ENCODE measurements around the gene SFTA2. TPM values are rescaled to one million over a fixed set of nuclear protein-coding genes. Genes with fewer than 3 reads are reported as not detected.
A peak's percentile ranks its signal among the peaks of the same experiment; 100 is the strongest.

Gene SFTA2
- total and polyA plus RNA-seq, 2 donors (not counting 1 experiment from before 2014, with no cell fraction given) = not detected

DNA sequence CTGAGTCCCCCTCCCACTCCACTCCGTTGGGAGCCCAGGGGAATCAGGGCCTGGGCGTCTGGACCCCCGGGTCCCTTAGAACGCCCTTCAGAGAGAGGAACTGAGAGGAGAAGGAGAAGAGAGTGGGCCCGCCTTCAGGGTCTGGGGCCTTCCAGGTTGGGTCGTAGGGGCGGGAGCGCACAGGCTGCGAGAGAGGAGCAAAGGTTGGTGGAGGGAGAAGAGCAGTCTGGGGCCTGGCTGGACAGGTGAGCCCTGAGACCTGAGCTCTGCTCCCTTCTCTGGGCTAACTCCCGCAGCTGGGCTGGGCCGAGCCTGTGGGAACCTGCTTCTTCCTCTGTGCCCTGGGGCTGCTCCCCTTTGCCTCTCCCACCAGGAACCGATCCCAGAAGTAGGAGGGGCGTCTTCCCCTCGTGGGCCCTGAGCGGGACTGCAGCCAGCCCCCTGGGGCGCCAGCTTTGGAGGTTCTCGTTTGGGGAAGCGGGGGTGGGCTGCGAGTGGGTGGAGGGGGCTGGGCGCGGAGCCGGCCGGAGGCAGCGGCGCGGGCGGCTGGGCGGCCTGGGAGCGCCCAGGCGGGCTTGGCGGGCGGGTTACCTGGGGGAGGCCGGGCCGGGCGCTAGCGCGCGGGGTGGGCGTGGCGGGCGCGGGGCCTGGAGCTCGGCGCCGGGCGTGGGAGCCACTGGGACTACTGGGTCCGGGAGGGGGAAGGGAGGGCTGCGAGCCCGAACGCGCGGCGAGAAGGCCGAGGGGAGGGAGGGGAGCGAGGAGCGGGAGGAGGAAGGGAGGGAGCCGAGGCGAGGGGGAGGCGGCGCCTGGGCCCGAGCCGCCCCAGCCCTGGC lies 48.1 kb downstream of the SFTA2 start, which contains the start of gene DDR1:
TSS of gene DDR1 (plus strand) at position 835 of the 836 bp plus-strand sequence. CDS start 4,211 bp downstream, outside the sequence.
- Histone ChIP-seq H3K4me2 (replicated peaks; ENCODE audit: low read depth, low read length, poor library complexity, severe bottlenecking) (peak within 1 kb of the TSS; percentile 77), H3K79me2 (ENCODE audit: control insufficient read depth, insufficient read depth, low read length) (peaks cover 39% of the 10 kb centered on the region), H3K27me3 (replicated peaks in 1 of 4; ENCODE audit: control extremely low read depth in 1 of 4, control insufficient read depth in 3 of 4, insufficient read depth in 4 of 4, low read length in 3 of 4) (no peaks in the 10 kb centered on the region), H4K20me1 (ENCODE audit: control insufficient read depth, insufficient read depth, low read length, poor library complexity, severe bottlenecking) (peaks cover 22% of the 10 kb centered on the region), H2AFZ (ENCODE audit: insufficient read depth, low read depth, low read length, poor library complexity, severe bottlenecking) (peak within 1 kb of the TSS; percentile 78), H3K9me3 (ENCODE audit: control extremely low read depth in 1 of 3, control insufficient read depth in 2 of 3, insufficient read depth in 1 of 3, low read length in 2 of 3) (no peaks in the 10 kb centered on the region), H3K4me3 (ENCODE audit: control extremely low read depth in 1 of 5, extremely low read depth in 1 of 5, insufficient read depth in 1 of 5, low read depth in 2 of 5, low read length in 4 of 5) (peak within 1 kb of the TSS; percentile 26 to 65 (median 60)), H3K36me3 (replicated peaks in 1 of 2; ENCODE audit: control extremely low read depth in 1 of 2, control insufficient read depth in 1 of 2, extremely low read depth in 1 of 2, insufficient read depth in 2 of 2, low read length in 1 of 2) (peaks cover 0 to 2% of the 10 kb centered on the region in 2 experiments), H3K27ac (ENCODE audit: low read length in 2 of 2) (peak within 1 kb of the TSS; percentile 66 to 81), H3K4me1 (ENCODE audit: control insufficient read depth in 2 of 2, insufficient read depth in 2 of 2, low read length in 2 of 2) (peaks cover 53 to 56% of the 10 kb centered on the region in 2 donors), H3K9ac (ENCODE audit: low read length) (peak within 1 kb of the TSS; percentile 61)
- POLR2A ChIA-PET = interaction anchor here (0.5 to 3.3 kb wide), 9 partner anchors 24 to 558 kb away, joined by 3 to 18 read pairs (median 4); partner anchors contain the start of genes GTF2H4 and VARS2
- DNase-seq = peak; percentile 63
- H3K4me3 Mint-ChIP-seq = peak within 1 kb of the TSS; percentile 83
- no peak for TF ChIP-seq EZH2 (IDR thresholded peaks at IDR 0.05; ENCODE audit: borderline replicate concordance, insufficient read depth, low read depth, low read length, poor library complexity, severe bottlenecking)
- no peak for TF ChIP-seq CTCF (IDR thresholded peaks at IDR 0.05)
- H3K27me3 Mint-ChIP-seq = no peaks in the 10 kb centered on the region
- 3% methylated on average over 53 of the region's 62 CpGs for WGBS (ENCODE audit: insufficient coverage)
- peak within 1 kb of the TSS; percentile 90 for H3K27ac Mint-ChIP-seq
- ATAC-seq (ENCODE audit: low read depth) = peak; percentile 54
- CTCF ChIA-PET = interaction anchor here (0.7 to 5.1 kb wide), 7 partner anchors 15 to 196 kb away, joined by 3 to 26 read pairs (median 4); partner anchors contain the start of gene VARS2
- intact Hi-C loops (cut with micrococcal nuclease) = loop anchor here (2.0 kb wide), 1 partner anchor 29 kb away; no protein-coding TSS in a partner anchor
- H3K9me3 Mint-ChIP-seq (ENCODE audit: insufficient read depth) = no peaks in the 10 kb centered on the region
- H3K4me1 Mint-ChIP-seq = peaks cover 64% of the 10 kb centered on the region

All from B cell (primary cell).